ENCODE measurements around the gene BMPR1A.
"Not testable (repeated sequence)": the region's sequence is repeated elsewhere in the genome, so short reads cannot be mapped to it uniquely, and the experiment has no call there.

BMPR1A gene

DNA sequence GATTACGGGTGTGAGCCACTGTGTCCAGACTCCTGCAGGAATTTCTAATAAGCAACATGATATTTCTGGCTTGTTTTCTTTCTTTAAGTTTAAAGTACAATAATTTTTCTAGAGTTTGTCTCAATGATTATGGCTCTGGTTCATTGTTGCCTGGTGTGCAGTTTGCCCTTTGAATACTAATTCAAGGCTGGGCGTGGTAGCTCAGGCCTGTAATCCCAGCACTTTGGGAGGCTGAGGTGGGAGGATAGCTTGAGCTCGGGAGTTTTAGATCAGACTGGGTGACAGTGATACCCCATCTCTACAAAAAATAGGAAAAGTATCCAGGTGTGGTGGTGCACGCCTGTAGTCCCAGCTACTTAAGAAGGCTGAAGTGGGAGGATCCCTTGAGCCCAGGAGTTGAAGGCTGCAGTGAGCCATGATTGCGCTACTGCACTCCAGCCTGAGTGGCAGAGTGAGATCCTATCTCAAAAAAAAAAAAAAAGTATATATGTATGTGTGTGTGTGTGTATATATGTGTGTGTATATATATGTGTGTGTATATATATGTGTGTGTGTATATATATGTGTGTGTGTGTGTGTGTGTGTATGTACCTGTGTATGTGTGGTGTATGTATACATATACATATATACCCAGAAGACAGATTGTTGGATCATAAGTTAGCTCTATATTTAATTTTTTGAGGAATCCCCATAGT lies 220.1 kb downstream of the BMPR1A start:
- DNase-seq: no peak

DNA sequence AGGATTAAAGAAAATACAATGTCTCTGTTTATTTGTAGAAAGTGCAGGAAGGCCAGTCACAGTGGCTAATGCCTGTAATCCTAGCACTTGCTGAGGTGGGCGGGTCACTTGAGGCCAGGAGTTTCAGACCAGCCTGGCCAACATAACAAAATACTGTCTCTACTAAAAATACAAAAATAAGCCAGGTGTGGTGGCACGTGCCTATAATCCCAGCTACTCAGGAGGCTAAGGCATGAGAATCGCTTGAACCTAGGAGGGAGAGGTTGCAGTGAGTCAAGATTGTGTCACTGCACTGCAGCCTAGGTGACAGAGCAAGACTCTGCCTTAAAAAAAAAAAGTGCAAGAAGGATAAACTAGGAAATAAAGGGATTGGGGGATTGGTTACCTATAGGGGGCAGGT lies 222.0 kb downstream of the BMPR1A start:
- DNase-seq: not testable (repeated sequence)

DNA sequence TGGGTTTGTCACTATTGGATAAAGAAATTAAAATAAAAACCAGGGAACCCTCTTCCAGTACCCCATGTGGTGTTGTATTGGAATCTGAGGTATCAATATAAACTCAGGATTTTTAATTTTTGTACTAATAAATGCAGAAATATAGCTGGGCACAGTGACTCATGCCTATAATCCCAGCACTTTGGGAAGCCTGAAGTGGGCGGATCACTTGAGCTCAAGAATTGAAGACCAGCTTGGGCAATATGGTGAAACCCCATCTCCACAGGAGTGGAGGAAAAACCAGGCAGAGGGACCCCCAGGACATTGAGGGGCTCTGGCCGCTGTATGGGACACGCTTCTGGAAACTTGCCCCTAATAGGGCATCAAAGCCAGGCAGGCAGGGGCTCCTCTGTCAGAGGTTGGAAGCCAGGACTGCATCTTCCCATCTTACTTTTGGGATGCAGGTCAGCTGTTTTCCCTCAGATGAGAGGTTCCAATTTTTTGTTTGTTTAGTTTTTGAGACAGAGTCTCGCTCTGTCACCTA lies 222.9 kb downstream of the BMPR1A start:
- DNase-seq: no peak

DNA sequence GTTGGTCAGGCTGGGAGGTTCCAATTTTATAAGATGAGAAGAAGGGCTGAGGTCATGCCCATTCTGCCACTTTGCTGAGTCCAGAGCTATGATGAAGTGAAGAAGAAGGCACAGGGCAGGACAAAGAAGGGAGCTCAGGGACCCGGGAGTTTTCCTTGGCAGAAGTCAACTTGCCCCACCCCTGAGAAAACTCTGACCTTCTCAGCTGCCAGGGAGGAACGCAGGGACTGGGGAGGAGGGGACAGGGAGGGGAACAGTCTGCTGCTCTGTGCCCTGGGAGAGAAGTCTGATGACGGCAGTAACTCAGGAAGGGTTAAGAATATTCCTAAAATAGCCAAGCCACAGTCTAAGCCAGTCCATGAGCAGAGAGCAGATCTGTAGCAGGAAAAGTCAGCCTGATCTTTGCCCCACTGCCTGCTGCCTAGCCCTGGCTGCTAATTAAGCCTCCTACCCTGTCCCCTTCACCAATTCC lies 223.6 kb downstream of the BMPR1A start:
- DNase-seq: peak; percentile 56

DNA sequence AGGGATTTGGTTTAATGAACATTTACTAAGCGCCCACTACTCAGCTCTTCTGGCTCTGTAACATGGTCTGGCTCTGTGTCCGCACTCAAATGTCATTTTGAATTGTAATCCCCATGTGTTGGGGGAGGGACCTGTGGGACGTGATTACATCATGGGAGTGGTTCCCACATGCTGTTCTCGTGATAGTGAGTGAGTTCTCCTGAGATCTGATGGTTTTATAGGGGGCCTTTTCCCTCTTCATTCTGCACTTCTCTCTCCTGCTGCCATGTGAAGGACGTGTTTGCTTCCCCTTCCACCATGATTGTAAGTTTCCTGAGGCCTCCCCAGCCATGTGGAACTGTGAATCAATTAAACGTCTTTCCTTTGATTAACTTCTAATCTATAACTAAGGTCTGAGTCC lies 224.6 kb downstream of the BMPR1A start:
- not testable (repeated sequence) for DNase-seq

DNA sequence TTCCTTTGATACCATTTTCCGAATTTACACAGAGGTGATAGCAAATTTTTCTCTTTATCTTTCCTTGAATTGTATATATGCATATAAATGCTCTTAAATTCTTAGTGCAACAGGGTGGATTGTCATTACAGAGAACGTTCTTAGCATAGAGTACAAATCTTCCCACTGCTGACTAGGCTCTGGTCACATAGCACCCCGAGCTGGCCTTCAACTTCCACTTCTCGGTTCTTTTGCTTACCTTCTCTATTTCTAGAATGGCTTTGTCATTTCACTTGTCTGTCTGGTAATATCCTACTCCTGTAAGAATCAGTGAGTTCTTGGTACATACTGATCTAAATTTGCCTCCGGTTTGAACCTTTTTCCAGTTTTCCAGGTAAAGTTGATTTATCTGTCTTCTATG lies 225.3 kb downstream of the BMPR1A start:
- peak; percentile 48 for DNase-seq
